ENCODE results near the gene CD46. TPM values are rescaled to one million over a fixed set of nuclear protein-coding genes. Genes with fewer than 3 reads are reported as not detected.

Gene CD46
- polyA plus RNA-seq, 1 donor from 2014 or later, result 393 TPM

DNA sequence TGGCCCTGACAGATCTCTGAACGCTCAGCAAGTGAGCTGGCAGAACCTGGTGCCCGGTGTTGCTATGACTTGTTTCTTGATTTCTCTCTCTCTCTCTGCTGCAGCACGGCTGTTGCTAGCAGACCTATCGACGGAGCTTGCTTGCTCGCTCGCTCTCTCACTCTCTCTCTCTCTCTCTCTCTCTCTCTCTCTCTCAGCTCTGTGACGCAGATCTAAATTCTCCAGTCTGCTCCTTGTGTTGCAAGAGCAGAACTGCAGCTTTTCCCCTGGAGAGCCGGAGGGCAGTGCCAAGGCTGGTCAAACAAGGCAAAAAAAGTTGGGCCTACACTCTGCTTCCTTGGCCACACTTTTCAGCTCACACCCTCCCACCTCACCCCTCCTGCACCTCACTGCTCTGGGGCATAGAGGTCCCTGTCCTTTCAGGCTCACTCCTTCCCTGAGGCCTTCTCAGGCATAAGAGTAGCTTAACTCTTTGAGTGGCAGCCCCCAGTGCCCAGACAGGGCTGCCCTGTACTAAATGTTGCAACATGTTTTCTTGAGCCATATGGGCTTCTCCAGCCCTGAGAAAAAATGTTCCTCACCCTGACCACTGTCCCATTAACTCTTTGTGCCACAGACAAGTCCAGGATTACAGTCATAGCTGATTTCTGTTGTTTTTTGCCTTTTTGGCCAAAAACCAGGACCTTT, 72.2 kb downstream of the CD46 start:
- no peak overlapping the region for H3K9ac ChIP-seq (ENCODE audit: low read length)
- H3K9me3 ChIP-seq (ENCODE audit: low read length), result no peaks in the 10 kb centered on the region
- no peak overlapping the region for H3K4me3 ChIP-seq (ENCODE audit: low read length)
- H3K27ac ChIP-seq (ENCODE audit: low read length), result no peak overlapping the region
- TF ChIP-seq SMC3 (conservative IDR thresholded peaks at IDR 0.05; ENCODE audit: poor library complexity) (peak; percentile 48), RAD21 (conservative IDR thresholded peaks at IDR 0.05) (peak; percentile 58), POLR2AphosphoS5 (IDR thresholded peaks at IDR 0.05) (peak; percentile 55), EP300 (conservative IDR thresholded peaks at IDR 0.05; ENCODE audit: poor library complexity, severe bottlenecking) (peak; percentile 85), EZH2 (IDR thresholded peaks at IDR 0.05; ENCODE audit: borderline replicate concordance, insufficient read depth, low read length, poor library complexity, severe bottlenecking) (no peak), MXI1 (conservative IDR thresholded peaks at IDR 0.05; ENCODE audit: poor library complexity, severe bottlenecking) (peak; percentile 43), TAF1 (IDR thresholded peaks at IDR 0.05; ENCODE audit: low read depth) (no peak)
- TF ChIP-seq, protein P1, sequence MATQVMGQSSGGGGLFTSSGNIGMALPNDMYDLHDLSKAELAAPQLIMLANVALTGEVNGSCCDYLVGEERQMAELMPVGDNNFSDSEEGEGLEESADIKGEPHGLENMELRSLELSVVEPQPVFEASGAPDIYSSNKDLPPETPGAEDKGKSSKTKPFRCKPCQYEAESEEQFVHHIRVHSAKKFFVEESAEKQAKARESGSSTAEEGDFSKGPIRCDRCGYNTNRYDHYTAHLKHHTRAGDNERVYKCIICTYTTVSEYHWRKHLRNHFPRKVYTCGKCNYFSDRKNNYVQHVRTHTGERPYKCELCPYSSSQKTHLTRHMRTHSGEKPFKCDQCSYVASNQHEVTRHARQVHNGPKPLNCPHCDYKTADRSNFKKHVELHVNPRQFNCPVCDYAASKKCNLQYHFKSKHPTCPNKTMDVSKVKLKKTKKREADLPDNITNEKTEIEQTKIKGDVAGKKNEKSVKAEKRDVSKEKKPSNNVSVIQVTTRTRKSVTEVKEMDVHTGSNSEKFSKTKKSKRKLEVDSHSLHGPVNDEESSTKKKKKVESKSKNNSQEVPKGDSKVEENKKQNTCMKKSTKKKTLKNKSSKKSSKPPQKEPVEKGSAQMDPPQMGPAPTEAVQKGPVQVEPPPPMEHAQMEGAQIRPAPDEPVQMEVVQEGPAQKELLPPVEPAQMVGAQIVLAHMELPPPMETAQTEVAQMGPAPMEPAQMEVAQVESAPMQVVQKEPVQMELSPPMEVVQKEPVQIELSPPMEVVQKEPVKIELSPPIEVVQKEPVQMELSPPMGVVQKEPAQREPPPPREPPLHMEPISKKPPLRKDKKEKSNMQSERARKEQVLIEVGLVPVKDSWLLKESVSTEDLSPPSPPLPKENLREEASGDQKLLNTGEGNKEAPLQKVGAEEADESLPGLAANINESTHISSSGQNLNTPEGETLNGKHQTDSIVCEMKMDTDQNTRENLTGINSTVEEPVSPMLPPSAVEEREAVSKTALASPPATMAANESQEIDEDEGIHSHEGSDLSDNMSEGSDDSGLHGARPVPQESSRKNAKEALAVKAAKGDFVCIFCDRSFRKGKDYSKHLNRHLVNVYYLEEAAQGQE (IDR thresholded peaks at IDR 0.05; ENCODE audit: borderline replicate concordance), result no peak
- TF ChIP-seq, protein P2, sequence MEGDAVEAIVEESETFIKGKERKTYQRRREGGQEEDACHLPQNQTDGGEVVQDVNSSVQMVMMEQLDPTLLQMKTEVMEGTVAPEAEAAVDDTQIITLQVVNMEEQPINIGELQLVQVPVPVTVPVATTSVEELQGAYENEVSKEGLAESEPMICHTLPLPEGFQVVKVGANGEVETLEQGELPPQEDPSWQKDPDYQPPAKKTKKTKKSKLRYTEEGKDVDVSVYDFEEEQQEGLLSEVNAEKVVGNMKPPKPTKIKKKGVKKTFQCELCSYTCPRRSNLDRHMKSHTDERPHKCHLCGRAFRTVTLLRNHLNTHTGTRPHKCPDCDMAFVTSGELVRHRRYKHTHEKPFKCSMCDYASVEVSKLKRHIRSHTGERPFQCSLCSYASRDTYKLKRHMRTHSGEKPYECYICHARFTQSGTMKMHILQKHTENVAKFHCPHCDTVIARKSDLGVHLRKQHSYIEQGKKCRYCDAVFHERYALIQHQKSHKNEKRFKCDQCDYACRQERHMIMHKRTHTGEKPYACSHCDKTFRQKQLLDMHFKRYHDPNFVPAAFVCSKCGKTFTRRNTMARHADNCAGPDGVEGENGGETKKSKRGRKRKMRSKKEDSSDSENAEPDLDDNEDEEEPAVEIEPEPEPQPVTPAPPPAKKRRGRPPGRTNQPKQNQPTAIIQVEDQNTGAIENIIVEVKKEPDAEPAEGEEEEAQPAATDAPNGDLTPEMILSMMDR (IDR thresholded peaks at IDR 0.05; ENCODE audit: poor library complexity, severe bottlenecking), result peak; percentile 89
- no peaks in the 10 kb centered on the region for H3K36me3 ChIP-seq (ENCODE audit: insufficient read depth, low read length)
- H3K79me2 ChIP-seq (replicated peaks; ENCODE audit: insufficient read depth, low read length), result no peaks in the 10 kb centered on the region
- H3K27me3 ChIP-seq (ENCODE audit: insufficient read depth, low read depth, low read length), result no peaks in the 10 kb centered on the region
- no peaks in the 10 kb centered on the region for H3K9me2 ChIP-seq (ENCODE audit: insufficient read depth, low read length)
- H4K20me1 ChIP-seq (ENCODE audit: insufficient read depth), result no peaks in the 10 kb centered on the region
- H2AFZ ChIP-seq (ENCODE audit: low read depth, low read length), result no peak overlapping the region
- H3F3A ChIP-seq (ENCODE audit: insufficient read depth, low read length, poor library complexity, severe bottlenecking), result no peaks in the 10 kb centered on the region
- no peak overlapping the region for H3K4me2 ChIP-seq (ENCODE audit: low read length)

DNA sequence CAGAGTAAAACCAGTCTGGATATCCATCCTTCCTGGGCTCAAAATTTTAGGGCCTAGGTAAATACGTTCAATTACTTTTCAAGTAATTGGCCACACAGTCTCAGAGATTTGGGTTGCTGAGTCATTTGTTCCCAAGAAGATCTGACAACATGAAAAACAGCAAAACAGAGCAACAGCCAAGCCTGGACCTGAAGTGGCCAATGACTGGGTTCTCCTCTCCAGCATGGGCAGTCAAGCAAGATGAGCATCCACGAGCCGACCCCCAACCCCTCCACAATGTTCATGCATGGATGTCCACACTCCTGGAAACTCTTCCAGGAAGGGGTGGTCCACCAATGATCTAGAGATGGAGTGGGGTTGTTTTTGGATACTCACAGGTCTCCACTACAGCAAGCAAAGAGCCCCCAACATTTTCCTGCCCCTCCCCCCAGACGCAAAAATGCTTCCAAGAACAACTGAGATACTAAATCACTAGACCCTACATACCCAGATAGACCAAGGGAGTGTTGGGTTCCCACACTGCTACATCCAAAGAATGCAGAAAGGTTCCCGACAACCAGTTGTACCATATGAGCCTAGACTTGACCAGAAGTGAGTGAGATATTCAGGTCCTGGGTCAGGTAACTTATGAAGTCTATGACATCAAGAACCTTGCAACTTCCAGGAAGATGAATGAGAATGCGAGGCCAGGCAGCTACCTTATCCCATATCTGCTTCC, 73.0 kb downstream of the CD46 start:
- Histone ChIP-seq H3K4me2 (ENCODE audit: low read length) (no peak overlapping the region), H3K27ac (ENCODE audit: low read length) (no peak overlapping the region), H4K20me1 (ENCODE audit: insufficient read depth) (no peaks in the 10 kb centered on the region), H3K36me3 (ENCODE audit: insufficient read depth, low read length) (no peaks in the 10 kb centered on the region), H3K9me3 (ENCODE audit: low read length) (no peaks in the 10 kb centered on the region), H3F3A (ENCODE audit: insufficient read depth, low read length, poor library complexity, severe bottlenecking) (no peaks in the 10 kb centered on the region), H3K4me3 (ENCODE audit: low read length) (no peak overlapping the region), H3K79me2 (replicated peaks; ENCODE audit: insufficient read depth, low read length) (no peaks in the 10 kb centered on the region), H3K27me3 (ENCODE audit: insufficient read depth, low read depth, low read length) (no peaks in the 10 kb centered on the region), H3K9me2 (ENCODE audit: insufficient read depth, low read length) (no peaks in the 10 kb centered on the region), H2AFZ (ENCODE audit: low read depth, low read length) (no peak overlapping the region), H3K9ac (ENCODE audit: low read length) (no peak overlapping the region)
- TF ChIP-seq EZH2 (IDR thresholded peaks at IDR 0.05; ENCODE audit: borderline replicate concordance, insufficient read depth, low read length, poor library complexity, severe bottlenecking), result no peak
- TF ChIP-seq, protein P1 (IDR thresholded peaks at IDR 0.05; ENCODE audit: borderline replicate concordance), result no peak
- TF ChIP-seq MXI1 (conservative IDR thresholded peaks at IDR 0.05; ENCODE audit: poor library complexity, severe bottlenecking), result no peak
- TF ChIP-seq POLR2AphosphoS5 (IDR thresholded peaks at IDR 0.05), result no peak
- TF ChIP-seq, protein P2 (IDR thresholded peaks at IDR 0.05; ENCODE audit: poor library complexity, severe bottlenecking), result no peak
- no peak for TF ChIP-seq TAF1 (IDR thresholded peaks at IDR 0.05; ENCODE audit: low read depth)
- TF ChIP-seq EP300 (conservative IDR thresholded peaks at IDR 0.05; ENCODE audit: poor library complexity, severe bottlenecking), result no peak
- TF ChIP-seq SMC3 (conservative IDR thresholded peaks at IDR 0.05; ENCODE audit: poor library complexity), result no peak
- no peak for TF ChIP-seq RAD21 (conservative IDR thresholded peaks at IDR 0.05)

Data from neural cell (in vitro differentiated cells).